ENCODE data around the gene CCIN.

CCIN gene

GRCh38 chr9:36147441-36148175 is 21.6 kb upstream of the CCIN start:
- H3K27me3 ChIP-seq (ENCODE audit: insufficient read depth, low read length, poor library complexity), result no peaks in the 10 kb centered on the region
- no peak for TF ChIP-seq EZH2 (IDR thresholded peaks at IDR 0.05; ENCODE audit: borderline replicate concordance, low read depth, low read length, severe bottlenecking)
- TF ChIP-seq, protein P1, sequence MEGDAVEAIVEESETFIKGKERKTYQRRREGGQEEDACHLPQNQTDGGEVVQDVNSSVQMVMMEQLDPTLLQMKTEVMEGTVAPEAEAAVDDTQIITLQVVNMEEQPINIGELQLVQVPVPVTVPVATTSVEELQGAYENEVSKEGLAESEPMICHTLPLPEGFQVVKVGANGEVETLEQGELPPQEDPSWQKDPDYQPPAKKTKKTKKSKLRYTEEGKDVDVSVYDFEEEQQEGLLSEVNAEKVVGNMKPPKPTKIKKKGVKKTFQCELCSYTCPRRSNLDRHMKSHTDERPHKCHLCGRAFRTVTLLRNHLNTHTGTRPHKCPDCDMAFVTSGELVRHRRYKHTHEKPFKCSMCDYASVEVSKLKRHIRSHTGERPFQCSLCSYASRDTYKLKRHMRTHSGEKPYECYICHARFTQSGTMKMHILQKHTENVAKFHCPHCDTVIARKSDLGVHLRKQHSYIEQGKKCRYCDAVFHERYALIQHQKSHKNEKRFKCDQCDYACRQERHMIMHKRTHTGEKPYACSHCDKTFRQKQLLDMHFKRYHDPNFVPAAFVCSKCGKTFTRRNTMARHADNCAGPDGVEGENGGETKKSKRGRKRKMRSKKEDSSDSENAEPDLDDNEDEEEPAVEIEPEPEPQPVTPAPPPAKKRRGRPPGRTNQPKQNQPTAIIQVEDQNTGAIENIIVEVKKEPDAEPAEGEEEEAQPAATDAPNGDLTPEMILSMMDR (IDR thresholded peaks at IDR 0.05; ENCODE audit: borderline replicate concordance, extremely low read depth, low read length, poor library complexity, severe bottlenecking), result no peak
- no peak overlapping the region for H3K9ac ChIP-seq (ENCODE audit: low read depth, low read length)
- H4K20me1 ChIP-seq (ENCODE audit: insufficient read depth, low read length), result no peaks in the 10 kb centered on the region
- no peaks in the 10 kb centered on the region for H3K9me3 ChIP-seq (ENCODE audit: insufficient read depth, low read length, severe bottlenecking)
- peaks cover 26% of the 10 kb centered on the region for H3K4me1 ChIP-seq (ENCODE audit: insufficient read depth, low read length)
- H2AFZ ChIP-seq (ENCODE audit: low read depth, low read length), result no peak overlapping the region
- ATAC-seq (ENCODE audit: insufficient read depth, low read depth) (no peak), DNase-seq (no peak)
- no peak overlapping the region for H3K4me3 ChIP-seq (ENCODE audit: low read depth in 1 of 2, low read length in 2 of 2)
- no peak overlapping the region for H3K27ac ChIP-seq (ENCODE audit: low read length)
- no peaks in the 10 kb centered on the region for H3K36me3 ChIP-seq (ENCODE audit: insufficient read depth, low read length)
- H3K79me2 ChIP-seq (ENCODE audit: insufficient read depth, low read length), result no peaks in the 10 kb centered on the region
- H3K4me2 ChIP-seq (ENCODE audit: insufficient read depth, low read length), result no peak overlapping the region

- ATAC-seq (ENCODE audit: insufficient read depth, low read depth), result peak; percentile 27; the same call in 2 of the 3 replicates
- peak; percentile 64 for DNase-seq
- Histone ChIP-seq H3K27ac (ENCODE audit: low read length) (no peak overlapping the region), H4K20me1 (ENCODE audit: insufficient read depth, low read length) (no peaks in the 10 kb centered on the region), H3K27me3 (ENCODE audit: insufficient read depth, low read length, poor library complexity) (no peaks in the 10 kb centered on the region), H3K4me1 (ENCODE audit: insufficient read depth, low read length) (peaks cover 27% of the 10 kb centered on the region), H3K4me3 (ENCODE audit: low read depth in 1 of 2, low read length in 2 of 2) (no peak overlapping the region), H3K4me2 (ENCODE audit: insufficient read depth, low read length) (no peak overlapping the region), H3K36me3 (ENCODE audit: insufficient read depth, low read length) (no peaks in the 10 kb centered on the region), H3K9ac (ENCODE audit: low read depth, low read length) (no peak overlapping the region), H3K9me3 (ENCODE audit: insufficient read depth, low read length, severe bottlenecking) (no peaks in the 10 kb centered on the region), H2AFZ (ENCODE audit: low read depth, low read length) (no peak overlapping the region), H3K79me2 (ENCODE audit: insufficient read depth, low read length) (no peaks in the 10 kb centered on the region)
- TF ChIP-seq, protein P1 (IDR thresholded peaks at IDR 0.05; ENCODE audit: borderline replicate concordance, extremely low read depth, low read length, poor library complexity, severe bottlenecking), result no peak
- no peak for TF ChIP-seq EZH2 (IDR thresholded peaks at IDR 0.05; ENCODE audit: borderline replicate concordance, low read depth, low read length, severe bottlenecking)
These were observed 20.7 kb upstream of the CCIN start for GRCh38 chr9:36148311-36149051.

DNA sequence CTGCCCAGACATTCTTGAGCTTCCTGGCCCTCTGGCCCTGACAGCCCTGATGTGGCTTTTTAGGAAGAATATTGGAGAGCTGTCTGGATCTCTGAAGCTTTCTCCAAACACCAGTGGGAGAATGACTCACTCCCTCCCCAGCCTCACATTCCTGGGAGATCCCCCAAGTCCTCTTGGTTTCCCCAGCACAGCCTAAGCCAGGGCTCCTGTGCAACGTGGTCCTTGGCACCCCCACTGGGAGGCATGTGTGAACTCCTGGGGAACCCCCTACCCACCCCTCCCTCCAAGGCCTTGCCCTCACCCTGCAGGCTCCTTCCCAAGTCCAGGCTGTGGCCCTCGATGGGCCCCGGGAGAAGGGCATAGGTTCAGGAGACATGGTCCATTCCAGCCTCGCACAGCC is 20.0 kb upstream of the CCIN start:
- H3K36me3 ChIP-seq (ENCODE audit: insufficient read depth, low read length), result no peaks in the 10 kb centered on the region
- no peak overlapping the region for H2AFZ ChIP-seq (ENCODE audit: low read depth, low read length)
- no peak overlapping the region for H3K4me2 ChIP-seq (ENCODE audit: insufficient read depth, low read length)
- no peak for ATAC-seq (ENCODE audit: insufficient read depth, low read depth)
- no peak for DNase-seq
- no peak overlapping the region for H3K27ac ChIP-seq (ENCODE audit: low read length)
- no peaks in the 10 kb centered on the region for H3K79me2 ChIP-seq (ENCODE audit: insufficient read depth, low read length)
- no peak overlapping the region for H3K9ac ChIP-seq (ENCODE audit: low read depth, low read length)
- H3K4me3 ChIP-seq (ENCODE audit: low read depth in 1 of 2, low read length in 2 of 2), result no peak overlapping the region
- peaks cover 27% of the 10 kb centered on the region for H3K4me1 ChIP-seq (ENCODE audit: insufficient read depth, low read length)
- no peaks in the 10 kb centered on the region for H3K9me3 ChIP-seq (ENCODE audit: insufficient read depth, low read length, severe bottlenecking)
- no peaks in the 10 kb centered on the region for H3K27me3 ChIP-seq (ENCODE audit: insufficient read depth, low read length, poor library complexity)
- TF ChIP-seq EZH2 (IDR thresholded peaks at IDR 0.05; ENCODE audit: borderline replicate concordance, low read depth, low read length, severe bottlenecking), result no peak
- TF ChIP-seq, protein P1 (IDR thresholded peaks at IDR 0.05; ENCODE audit: borderline replicate concordance, extremely low read depth, low read length, poor library complexity, severe bottlenecking), result no peak
- H4K20me1 ChIP-seq (ENCODE audit: insufficient read depth, low read length), result no peaks in the 10 kb centered on the region

Measured in DND-41 (cell line).